HK-2 (cell line): ENCODE data around the gene NCOA4.
"Not testable (repeated sequence)": the region's sequence is repeated elsewhere in the genome, so short reads cannot be mapped to it uniquely, and the experiment has no call there.

ENCODE experiments used
- DNase-seq: peaks from one replicate; pipeline ENCODE4 v3.0.0-alpha.2; 2018; ENCODE audit not compliant: unreplicated experiment

The NCOA4 gene

GRCh38 chr10:46019569-46020343 lies 10.7 kb downstream of the NCOA4 start:
- DNase-seq = no peak

- DNase-seq = no peak
Observed at GRCh38 chr10:46019177-46019528, 11.3 kb downstream of the NCOA4 start.

- no peak for DNase-seq
Observed at GRCh38 chr10:46018453-46019176, 11.8 kb downstream of the NCOA4 start.

- no peak for DNase-seq
Observed at GRCh38 chr10:46017733-46018132, 12.7 kb downstream of the NCOA4 start.

- no peak for DNase-seq
Observed at GRCh38 chr10:46016811-46017210, 13.6 kb downstream of the NCOA4 start.

- DNase-seq = no peak
Observed at GRCh38 chr10:46016190-46016589, 14.2 kb downstream of the NCOA4 start.

GRCh38 chr10:46014683-46015405 lies 15.6 kb downstream of the NCOA4 start:
- DNase-seq = no peak

GRCh38 chr10:46014206-46014605 lies 16.2 kb downstream of the NCOA4 start:
- DNase-seq = no peak

- DNase-seq = no peak
Observed at GRCh38 chr10:46012746-46013145, 17.7 kb downstream of the NCOA4 start.

- no peak for DNase-seq
Observed at GRCh38 chr10:46006219-46006618, 24.2 kb downstream of the NCOA4 start.

GRCh38 chr10:46005383-46005782 lies 25.0 kb downstream of the NCOA4 start:
- DNase-seq = no peak

GRCh38 chr10:46004963-46005362 lies 25.5 kb downstream of the NCOA4 start:
- no peak for DNase-seq

GRCh38 chr10:46002916-46003693 lies 27.3 kb downstream of the NCOA4 start:
- no peak for DNase-seq

- DNase-seq = not testable (repeated sequence)
Observed at GRCh38 chr10:46002189-46002687, 28.2 kb downstream of the NCOA4 start.

- DNase-seq = no peak
Observed at GRCh38 chr10:46001187-46001756, 29.2 kb downstream of the NCOA4 start.

GRCh38 chr10:46000538-46000937 lies 29.9 kb downstream of the NCOA4 start:
- no peak for DNase-seq

- not testable (repeated sequence) for DNase-seq
Observed at GRCh38 chr10:45999955-46000354, 30.5 kb downstream of the NCOA4 start.

GRCh38 chr10:45997994-45998763 lies 32.2 kb downstream of the NCOA4 start:
- DNase-seq = no peak

GRCh38 chr10:45997557-45997956 lies 32.9 kb downstream of the NCOA4 start:
- no peak for DNase-seq

- not testable (repeated sequence) for DNase-seq
Observed at GRCh38 chr10:45985590-45985989, 44.8 kb downstream of the NCOA4 start.

- not testable (repeated sequence) for DNase-seq
Observed at GRCh38 chr10:45984473-45984872, 46.0 kb downstream of the NCOA4 start.
